Activated T-cell treated with anti-CD3 and anti-CD28 coated beads, Interleukin-2, amount 50 U/mL, for 72 hours (primary cell): ENCODE results near the gene ADARB1. TPM values are rescaled to one million over a fixed set of nuclear protein-coding genes. Genes with fewer than 3 reads are reported as not detected.
A peak's percentile ranks its signal among the peaks of the same experiment; 100 is the strongest.

Experiments used
- ATAC-seq, 2 donors: fragments of 150-1000 bp; cut with Tn5 transposase; replicated peaks in 1 of 2; 2 replicates each; pipeline ENCODE4 v1.10.0; 2021; ENCODE audit warnings: moderate library complexity in 2 of 2, mild to moderate bottlenecking in 1 of 2
- DNase-seq, 2 donors: peaks; one replicate each; pipeline ENCODE4 v3.0.0; 2021 to 2022; ENCODE audit warnings: mixed read lengths in 1 of 2
- H3K27ac Mint-ChIP-seq: one replicate; pipeline ENCODE4 v1.8.0; 2022; ENCODE audit warnings: mild to moderate bottlenecking, moderate library complexity, mixed read lengths
- H3K27me3 Mint-ChIP-seq: one replicate; pipeline ENCODE4 v1.8.0; 2022; ENCODE audit warnings: low read depth, mixed read lengths
- H3K36me3 Mint-ChIP-seq, 2 donors: one replicate each; pipeline ENCODE4 v1.8.0; 2022; ENCODE audit warnings: mixed read lengths in 2 of 2, mild to moderate bottlenecking in 1 of 2; ENCODE audit not compliant: insufficient read depth in 2 of 2
- H3K4me1 Mint-ChIP-seq: one replicate; pipeline ENCODE4 v1.8.0; 2022; ENCODE audit warnings: low read depth, mixed read lengths
- H3K4me3 Mint-ChIP-seq, 2 donors: one replicate each; pipeline ENCODE4 v1.8.0; 2022; ENCODE audit warnings: mild to moderate bottlenecking in 2 of 2, mixed read lengths in 2 of 2, moderate library complexity in 2 of 2
- H3K9me3 Mint-ChIP-seq, 2 donors: one replicate each; pipeline ENCODE4 v1.8.0; 2022; ENCODE audit warnings: mixed read lengths in 2 of 2
- total RNA-seq, 2 donors: library from RNA; stranded (reverse); gene quantifications; one replicate each; pipeline ENCODE4 v1.2.3, GENCODE V29; 2022

ADARB1 gene
- total RNA-seq, 2 donors from 2014 or later, result 41.7 to 45.3 TPM

GRCh38 chr21:45089964-45090363 is 15.6 kb downstream of the ADARB1 start:
- H3K9me3 Mint-ChIP-seq, result no peaks in the 10 kb centered on the region
- peaks cover 67% of the 10 kb centered on the region for H3K4me1 Mint-ChIP-seq
- no peak for ATAC-seq
- no peak for DNase-seq
- peaks cover 0 to 2% of the 10 kb centered on the region in 2 donors for H3K36me3 Mint-ChIP-seq
- H3K4me3 Mint-ChIP-seq, result no peak overlapping the region
- H3K27ac Mint-ChIP-seq, result no peak overlapping the region
- no peaks in the 10 kb centered on the region for H3K27me3 Mint-ChIP-seq

GRCh38 chr21:45090966-45091365 is 16.6 kb downstream of the ADARB1 start:
- ATAC-seq (no peak), DNase-seq (no peak)
- Mint-ChIP-seq H3K27me3 (no peaks in the 10 kb centered on the region), H3K4me1 (peaks cover 57% of the 10 kb centered on the region), H3K27ac (no peak overlapping the region), H3K36me3 (peaks cover 0 to 2% of the 10 kb centered on the region in 2 donors), H3K9me3 (no peaks in the 10 kb centered on the region), H3K4me3 (no peak overlapping the region)

DNA sequence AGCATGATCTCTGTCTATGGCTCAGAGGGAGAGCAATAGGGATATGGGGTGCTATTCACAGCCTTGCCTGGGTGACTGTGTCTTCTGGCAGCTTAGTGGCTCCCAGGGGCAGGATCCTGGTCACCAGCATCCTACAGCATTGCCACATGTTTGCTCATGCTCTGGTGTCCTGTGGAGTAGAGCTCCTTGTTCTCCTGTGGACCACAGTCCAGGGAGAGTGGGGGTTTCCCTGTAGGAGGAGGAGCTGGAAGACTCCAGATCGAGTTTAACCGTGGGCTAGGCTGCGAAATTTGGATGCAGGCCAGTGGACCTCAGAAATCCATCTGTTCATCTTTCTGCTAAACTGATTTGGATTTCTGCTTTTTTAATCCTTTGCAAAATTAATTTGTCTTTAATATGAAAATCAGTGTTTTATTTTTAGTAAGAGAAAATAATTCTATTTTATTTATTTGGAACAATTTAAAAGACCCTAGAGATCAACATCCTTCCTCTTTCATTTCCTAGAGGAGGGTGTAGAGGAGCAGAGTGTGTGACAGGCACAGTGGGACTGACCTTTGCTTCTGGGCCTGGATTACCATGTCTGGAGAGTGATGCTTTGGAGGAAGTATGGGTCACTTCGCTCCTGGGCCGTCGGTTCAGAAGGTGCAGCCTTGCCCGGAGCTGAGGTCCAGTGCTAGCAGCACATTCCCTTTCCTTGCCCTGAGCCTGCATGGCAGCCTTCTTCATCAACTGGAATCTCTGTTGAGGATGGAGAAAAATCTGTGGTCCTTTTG is 17.4 kb downstream of the ADARB1 start:
- H3K9me3 Mint-ChIP-seq, result no peaks in the 10 kb centered on the region
- H3K27ac Mint-ChIP-seq, result no peak overlapping the region
- H3K4me1 Mint-ChIP-seq, result peaks cover 49% of the 10 kb centered on the region
- no peaks in the 10 kb centered on the region for H3K27me3 Mint-ChIP-seq
- DNase-seq (no peak), ATAC-seq (no peak)
- no peak overlapping the region for H3K4me3 Mint-ChIP-seq
- peaks cover 0 to 2% of the 10 kb centered on the region in 2 donors for H3K36me3 Mint-ChIP-seq

DNA sequence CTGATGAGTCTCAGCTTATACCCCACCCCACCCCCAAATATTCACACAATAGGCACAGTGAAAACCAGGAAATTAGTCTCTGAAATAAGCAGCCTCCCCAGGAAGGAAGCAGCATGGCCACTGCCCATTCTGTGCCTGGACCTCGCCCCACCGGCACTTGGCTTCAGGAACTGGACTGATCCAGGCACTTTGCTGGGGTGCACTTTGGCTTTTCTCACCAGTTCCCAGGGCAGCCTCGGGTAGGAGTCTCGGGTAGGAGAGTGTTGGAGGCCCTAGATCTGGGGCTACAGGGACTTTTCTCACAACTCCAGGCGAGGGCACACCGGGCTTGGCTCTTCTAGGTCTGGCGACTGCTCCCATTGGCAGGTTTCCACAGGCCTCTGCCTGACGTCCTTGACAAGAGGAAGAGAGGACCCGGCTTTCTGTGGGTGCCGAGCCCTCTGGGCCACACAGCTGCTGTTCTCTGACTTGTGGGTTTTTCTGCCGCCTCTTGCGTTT is 18.7 kb downstream of the ADARB1 start:
- ATAC-seq (no peak), DNase-seq (no peak)
- Mint-ChIP-seq H3K9me3 (no peaks in the 10 kb centered on the region), H3K36me3 (no peaks in the 10 kb centered on the region), H3K27ac (no peak overlapping the region), H3K4me1 (peaks cover 44% of the 10 kb centered on the region), H3K4me3 (peak overlapping the region in 1 of 2 donors; percentile 20), H3K27me3 (no peaks in the 10 kb centered on the region)

DNA sequence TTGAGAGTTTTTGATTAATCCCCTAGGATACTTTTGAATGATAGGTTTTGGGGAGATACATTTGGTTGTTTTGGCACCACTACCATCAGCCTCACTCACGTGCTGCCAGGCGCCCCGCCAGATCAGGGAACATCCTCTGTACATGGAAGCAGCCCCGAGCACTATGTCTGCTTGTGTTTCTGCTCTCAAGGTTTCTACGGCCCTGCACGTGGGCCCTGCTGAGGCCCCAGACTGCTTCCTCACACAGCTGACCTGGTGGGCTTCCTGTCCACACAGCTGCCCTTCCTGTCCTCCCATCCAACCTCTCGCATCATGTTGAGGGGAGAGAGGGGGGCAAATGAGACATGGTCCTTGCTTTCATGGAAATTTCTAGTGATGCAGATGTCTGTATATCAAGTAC is 20.0 kb downstream of the ADARB1 start:
- H3K9me3 Mint-ChIP-seq, result no peaks in the 10 kb centered on the region
- H3K27me3 Mint-ChIP-seq, result no peaks in the 10 kb centered on the region
- ATAC-seq (no peak), DNase-seq (no peak)
- H3K4me1 Mint-ChIP-seq, result peaks cover 43% of the 10 kb centered on the region
- H3K4me3 Mint-ChIP-seq, result no peak overlapping the region
- H3K36me3 Mint-ChIP-seq, result no peaks in the 10 kb centered on the region
- H3K27ac Mint-ChIP-seq, result no peak overlapping the region

- Mint-ChIP-seq H3K27ac (no peak overlapping the region), H3K4me3 (no peak overlapping the region), H3K4me1 (peaks cover 37% of the 10 kb centered on the region), H3K27me3 (no peaks in the 10 kb centered on the region), H3K36me3 (no peaks in the 10 kb centered on the region), H3K9me3 (no peaks in the 10 kb centered on the region)
- DNase-seq (no peak), ATAC-seq (no peak)
Observed at GRCh38 chr21:45095505-45095904, 21.1 kb downstream of the ADARB1 start.

GRCh38 chr21:45096217-45096616 is 21.8 kb downstream of the ADARB1 start:
- H3K36me3 Mint-ChIP-seq, result no peaks in the 10 kb centered on the region
- no peak overlapping the region for H3K27ac Mint-ChIP-seq

DNA sequence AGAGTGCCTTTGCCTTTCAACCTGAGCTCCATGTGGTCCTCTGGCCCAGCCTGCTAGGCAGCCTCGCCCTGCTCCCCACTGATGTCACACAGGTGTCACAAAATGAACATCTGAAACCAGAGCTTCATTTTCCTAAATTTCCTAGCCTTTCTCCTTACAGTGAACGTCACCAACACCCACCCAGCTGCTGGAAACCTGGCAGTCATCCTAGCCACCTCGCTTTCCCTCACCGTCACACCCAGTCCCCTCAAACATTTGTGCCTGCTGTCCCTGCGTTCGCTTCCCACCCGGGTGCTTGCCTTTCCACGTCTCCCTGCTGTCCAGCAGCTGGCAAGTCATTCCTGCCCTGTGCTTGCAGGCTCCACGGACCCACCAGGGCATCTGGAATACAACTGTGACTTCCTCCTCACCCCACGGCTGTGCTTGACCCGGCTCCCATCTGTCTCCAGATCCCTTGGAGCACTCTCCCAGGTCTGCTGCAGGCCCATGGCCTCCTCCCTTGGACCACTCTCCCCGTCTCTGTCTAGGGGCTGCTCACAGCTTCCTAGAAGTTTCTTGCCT is 23.5 kb downstream of the ADARB1 start:
- peaks cover 34% of the 10 kb centered on the region for H3K4me1 Mint-ChIP-seq

More at GRCh38 chr21:45096217-45096616, 21.8 kb downstream of the ADARB1 start:
- ATAC-seq, result no peak
- peaks cover 37% of the 10 kb centered on the region for H3K4me1 Mint-ChIP-seq
- DNase-seq, result no peak
- H3K4me3 Mint-ChIP-seq, result no peak overlapping the region
- H3K27me3 Mint-ChIP-seq, result no peaks in the 10 kb centered on the region
- no peaks in the 10 kb centered on the region for H3K9me3 Mint-ChIP-seq

DNA sequence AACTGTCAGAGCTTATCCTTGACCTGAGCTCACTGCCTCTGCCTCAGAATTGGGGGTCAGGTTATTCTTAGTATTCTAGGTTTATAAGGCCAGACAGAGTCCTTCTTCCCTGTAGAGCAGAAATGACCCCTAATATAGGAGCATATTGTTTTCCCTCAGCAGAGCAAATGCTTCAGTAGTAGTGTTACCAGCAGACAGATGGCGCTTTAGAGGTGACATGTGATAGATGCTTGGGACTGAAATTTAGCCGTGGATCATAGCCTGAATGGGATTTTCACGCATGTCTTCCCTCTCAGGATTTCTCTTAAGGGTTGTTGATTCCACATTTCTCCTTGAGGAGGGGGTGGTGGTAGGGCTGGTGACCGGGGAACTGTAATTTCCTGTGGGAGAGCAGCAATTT is 24.5 kb downstream of the ADARB1 start:
- Mint-ChIP-seq H3K9me3 (no peaks in the 10 kb centered on the region), H3K36me3 (no peaks in the 10 kb centered on the region), H3K27ac (no peak overlapping the region), H3K4me1 (peaks cover 31% of the 10 kb centered on the region), H3K27me3 (no peaks in the 10 kb centered on the region), H3K4me3 (no peak overlapping the region)
- ATAC-seq, result no peak
- no peak for DNase-seq

More for the DNA sequence above, 23.5 kb downstream of the ADARB1 start:
- Mint-ChIP-seq H3K9me3 (no peaks in the 10 kb centered on the region), H3K36me3 (no peaks in the 10 kb centered on the region), H3K4me3 (no peak overlapping the region), H3K27me3 (no peaks in the 10 kb centered on the region), H3K27ac (no peak overlapping the region)
- ATAC-seq, result no peak
- no peak for DNase-seq

- Mint-ChIP-seq H3K4me3 (no peak overlapping the region), H3K9me3 (no peaks in the 10 kb centered on the region), H3K36me3 (no peaks in the 10 kb centered on the region), H3K27me3 (no peaks in the 10 kb centered on the region), H3K27ac (no peak overlapping the region), H3K4me1 (peaks cover 38% of the 10 kb centered on the region)
- ATAC-seq, result no peak
- DNase-seq, result no peak
Observed at GRCh38 chr21:45099571-45099970, 25.2 kb downstream of the ADARB1 start.

GRCh38 chr21:45100866-45101265 is 26.5 kb downstream of the ADARB1 start:
- Mint-ChIP-seq H3K27ac (no peak overlapping the region), H3K27me3 (no peaks in the 10 kb centered on the region), H3K36me3 (no peaks in the 10 kb centered on the region), H3K9me3 (no peaks in the 10 kb centered on the region), H3K4me1 (peaks cover 51% of the 10 kb centered on the region), H3K4me3 (no peak overlapping the region)
- no peak for ATAC-seq
- DNase-seq, result no peak

- no peaks in the 10 kb centered on the region for H3K27me3 Mint-ChIP-seq
- H3K27ac Mint-ChIP-seq, result no peak overlapping the region
- no peak for ATAC-seq
- no peak overlapping the region for H3K4me3 Mint-ChIP-seq
- DNase-seq, result no peak
- peaks cover 0 to 2% of the 10 kb centered on the region in 2 donors for H3K9me3 Mint-ChIP-seq
- H3K4me1 Mint-ChIP-seq, result peaks cover 59% of the 10 kb centered on the region
- H3K36me3 Mint-ChIP-seq, result no peaks in the 10 kb centered on the region
Observed at GRCh38 chr21:45102391-45102932, 28.1 kb downstream of the ADARB1 start.

- Mint-ChIP-seq H3K27me3 (no peaks in the 10 kb centered on the region), H3K9me3 (peaks cover 0 to 2% of the 10 kb centered on the region in 2 donors), H3K4me3 (peak overlapping the region; percentile 44 to 51), H3K4me1 (peaks cover 55% of the 10 kb centered on the region), H3K36me3 (no peaks in the 10 kb centered on the region), H3K27ac (peak overlapping the region; percentile 3)
- ATAC-seq, result peak in 1 of 2 donors; percentile 30
- no peak for DNase-seq
Observed at GRCh38 chr21:45103971-45104520, 29.7 kb downstream of the ADARB1 start.
